Testis (tissue), 3 donors: ENCODE data around the gene TICRR. TPM values are rescaled to one million over a fixed set of nuclear protein-coding genes. Genes with fewer than 3 reads are reported as not detected.

Source experiments
- DNase-seq: peaks from one replicate; pipeline ENCODE4 v3.0.0-alpha.2; 2019
- H3K27ac ChIP-seq, 2 donors: fragments of 200-600 bp; sonication (generic); one replicate each; pipeline ENCODE4 v1.5.1; 2019
- H3K27me3 ChIP-seq: fragments of 200-600 bp; sonication (generic); one replicate; pipeline ENCODE4 v1.5.1; 2019
- H3K36me3 ChIP-seq: fragments of 200-600 bp; sonication (generic); one replicate; pipeline ENCODE4 v1.5.1; 2017; ENCODE audit warnings: low read depth; ENCODE audit errors: missing control alignments
- H3K4me1 ChIP-seq: fragments of 200-600 bp; sonication (generic); one replicate; pipeline ENCODE4 v1.5.1; 2019
- H3K4me3 ChIP-seq, 2 donors: fragments of 200-600 bp; sonication (generic); one replicate each; pipeline ENCODE4 v1.5.1; 2017 to 2019
- H3K9me3 ChIP-seq: fragments of 200-600 bp; sonication (generic); one replicate; pipeline ENCODE4 v1.5.1; 2017
- CTCF ChIP-seq, 3 experiments: fragments of 450-650 bp in 2 of 3; fragments of 200-600 bp in 1 of 3; sonication (generic) in 1 of 3; IDR thresholded peaks; one replicate each; pipeline ENCODE4 v1.5.1; 2016 to 2019; ENCODE audit warnings: antibody characterized with exemption in 3 of 3, mild to moderate bottlenecking in 2 of 3, moderate library complexity in 1 of 3
- POLR2A ChIP-seq: fragments of 450-650 bp; IDR thresholded peaks from one replicate; pipeline ENCODE4 v1.6.1; 2017; ENCODE audit warnings: antibody characterized with exemption, mild to moderate bottlenecking, moderate library complexity
- WGBS, 2 donors: methylation state at CpG; one replicate each; pipeline ENCODE4 v1.1.5; 2018; 5-methylcytosine and 5-hydroxymethylcytosine counted together
- intact Hi-C: fragments of 100-400 bp; cut with DNase I; formaldehyde crosslinking; loops from one replicate; pipeline ENCODE4 v1.15.1; 2023; ENCODE audit warnings: low total_unique reads
- polyA plus RNA-seq: library from polyadenylated mRNA; stranded (reverse); fragments of 350-450 nt; fragmentation: Illumina TruSeq; extraction: RNeasy Lipid Tissue Mini Kit (QIAGEN cat#74804); gene quantifications from one replicate; pipeline ENCODE4 v1.2.3, GENCODE V29; 2014; ENCODE audit warnings: low read depth, low replicate concordance; ENCODE audit not compliant: insufficient read depth
- total RNA-seq, 2 donors: library from RNA; depleted of rRNA; stranded (reverse); fragments of >200 nt; gene quantifications; one replicate each; pipeline ENCODE4 v1.2.3, GENCODE V29; 2016

The TICRR gene
- total and polyA plus RNA-seq, 3 donors from 2014 or later: 3.0 to 8.4 (median 7.7) TPM

DNA sequence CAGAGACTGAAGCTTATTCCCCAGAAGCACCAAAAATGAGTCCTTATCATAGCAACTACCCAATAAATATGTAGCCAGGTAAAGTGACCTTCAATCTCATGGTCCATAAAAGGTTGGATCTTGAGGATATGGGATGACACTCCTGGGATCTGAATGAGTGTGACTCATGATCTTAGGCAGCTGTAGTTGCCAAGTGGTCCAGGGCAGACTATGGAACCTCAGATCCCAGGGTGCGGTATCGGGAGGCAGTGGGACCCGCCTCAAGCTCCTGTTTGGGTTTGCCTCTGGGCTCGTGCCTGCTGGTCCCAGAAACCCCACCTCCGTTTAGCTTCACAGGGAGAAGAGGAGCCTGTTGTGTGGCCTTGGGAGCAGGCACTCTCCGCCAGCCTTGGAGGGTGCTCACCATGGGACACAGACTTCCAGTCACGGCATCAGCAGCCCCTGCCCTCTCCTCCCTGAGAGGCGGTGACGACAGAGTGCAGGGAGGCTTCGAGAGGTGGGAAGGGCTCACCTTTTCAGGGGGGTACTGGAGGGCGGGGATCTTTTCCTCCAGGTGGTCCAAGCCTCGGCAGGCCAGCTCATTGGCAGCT is 95.8 kb downstream of the TICRR start:
- TF ChIP-seq CTCF (IDR thresholded peaks at IDR 0.05) (no peak), POLR2A (no peak)
- intact Hi-C loops: no loop called here
- H3K36me3 ChIP-seq: no peaks in the 10 kb centered on the region
- H3K4me3 ChIP-seq: no peak overlapping the region
- no peaks in the 10 kb centered on the region for H3K27me3 ChIP-seq
- DNase-seq: no peak
- H3K27ac ChIP-seq: no peak overlapping the region
- WGBS, 2 donors: 85 to 93% methylated on average over 7 to 12 of the region's 12 CpGs
- no peaks in the 10 kb centered on the region for H3K9me3 ChIP-seq
- no peaks in the 10 kb centered on the region for H3K4me1 ChIP-seq

- no peak overlapping the region for H3K4me3 ChIP-seq
- intact Hi-C loops: no loop called here
- WGBS, 2 donors: 66 to 68% methylated on average over 4 of the region's 4 CpGs
- H3K27me3 ChIP-seq: no peaks in the 10 kb centered on the region
- DNase-seq: no peak
- no peak for TF ChIP-seq POLR2A
- no peak for TF ChIP-seq CTCF (IDR thresholded peaks at IDR 0.05)
- no peaks in the 10 kb centered on the region for H3K9me3 ChIP-seq
- no peak overlapping the region for H3K27ac ChIP-seq
- H3K4me1 ChIP-seq: no peaks in the 10 kb centered on the region
- no peaks in the 10 kb centered on the region for H3K36me3 ChIP-seq
Observed at GRCh38 chr15:89671687-89672086, 96.4 kb downstream of the TICRR start.

DNA sequence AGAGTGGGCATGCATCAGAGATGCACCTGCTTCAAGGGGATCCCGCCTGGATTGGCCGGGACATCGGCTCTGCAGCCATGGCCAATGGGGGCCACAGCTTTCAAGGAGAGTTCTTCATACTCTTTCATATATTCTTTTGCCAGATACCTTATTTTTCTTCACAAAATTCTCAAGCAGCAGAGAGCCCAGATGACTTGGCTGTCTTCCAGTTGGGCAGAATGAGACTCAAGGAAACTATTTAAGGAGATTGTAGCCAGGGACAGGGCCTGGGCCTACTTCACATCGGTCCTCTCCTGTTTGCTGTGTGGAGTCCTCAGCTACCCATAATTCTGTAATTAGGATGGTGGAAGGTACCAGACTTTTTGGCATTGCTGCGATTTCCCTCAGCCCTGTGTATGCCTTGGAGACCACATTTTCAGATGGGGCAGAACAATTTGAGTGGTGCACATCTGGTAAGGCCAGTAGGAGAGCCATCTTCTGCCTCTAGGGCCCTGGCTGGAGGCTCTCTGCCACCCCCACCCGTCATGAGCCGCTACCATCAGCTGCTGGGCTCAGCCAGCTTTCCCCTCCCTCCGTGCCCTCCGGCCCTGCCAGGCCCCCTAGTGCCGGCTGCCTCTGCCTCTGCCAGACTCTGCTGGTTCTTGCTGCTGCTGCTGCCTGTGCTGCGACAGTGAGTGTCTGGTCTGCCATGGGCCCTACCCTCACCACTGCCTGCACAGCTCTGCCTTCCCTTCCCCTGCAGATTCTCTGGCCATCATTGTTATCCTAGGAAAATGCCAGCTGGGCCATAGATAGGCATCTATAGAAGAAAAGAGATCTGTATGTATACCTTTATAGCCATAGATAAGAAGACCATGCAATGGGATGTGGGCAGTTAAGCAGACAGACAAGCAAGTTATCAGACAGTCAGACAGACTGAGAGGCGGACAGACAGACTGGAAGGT is 97.2 kb downstream of the TICRR start:
- no peak overlapping the region for H3K27ac ChIP-seq
- TF ChIP-seq CTCF (IDR thresholded peaks at IDR 0.05): no peak
- no peak for TF ChIP-seq POLR2A
- H3K27me3 ChIP-seq: no peaks in the 10 kb centered on the region
- intact Hi-C loops: no loop called here
- peak; percentile 52 for DNase-seq
- H3K36me3 ChIP-seq: no peaks in the 10 kb centered on the region
- H3K4me1 ChIP-seq: no peaks in the 10 kb centered on the region
- no peak overlapping the region for H3K4me3 ChIP-seq
- no peaks in the 10 kb centered on the region for H3K9me3 ChIP-seq
- 82 to 89% methylated on average over 7 to 12 of the region's 12 CpGs for WGBS, 2 donors

GRCh38 chr15:89673165-89673512 is 97.9 kb downstream of the TICRR start:
- TF ChIP-seq CTCF (IDR thresholded peaks at IDR 0.05) (peak in 1 of 3 experiments; percentile 11), POLR2A (no peak)
- H3K27ac ChIP-seq: no peak overlapping the region
- H3K4me3 ChIP-seq: no peak overlapping the region
- H3K36me3 ChIP-seq: no peaks in the 10 kb centered on the region
- no peaks in the 10 kb centered on the region for H3K4me1 ChIP-seq
- DNase-seq: no peak
- 77 to 84% methylated on average over 9 to 12 of the region's 12 CpGs for WGBS, 2 donors
- no peaks in the 10 kb centered on the region for H3K9me3 ChIP-seq
- H3K27me3 ChIP-seq: no peaks in the 10 kb centered on the region
- intact Hi-C loops: no loop called here
